Activated CD4-positive, alpha-beta T cell treated with anti-CD3 and anti-CD28 coated beads, Interleukin-2, amount 10 ng/mL, durations not matched to agents 24 days and 14 days (primary cell): Measurements from ENCODE around the gene KAT7. TPM values are rescaled to one million over a fixed set of nuclear protein-coding genes. Genes with fewer than 3 reads are reported as not detected.

ENCODE experiments used
- DNase-seq: peaks from one replicate; pipeline ENCODE4 v3.0.0; 2022
- H3K27ac Mint-ChIP-seq: one replicate; pipeline ENCODE4 v1.8.0; 2022; ENCODE audit warnings: mild to moderate bottlenecking, mixed read lengths
- H3K27me3 Mint-ChIP-seq: one replicate; pipeline ENCODE4 v1.8.0; 2022; ENCODE audit warnings: mixed read lengths
- H3K36me3 Mint-ChIP-seq: one replicate; pipeline ENCODE4 v1.8.0; 2022; ENCODE audit warnings: low read depth, mild to moderate bottlenecking, mixed read lengths
- H3K4me1 Mint-ChIP-seq: one replicate; pipeline ENCODE4 v1.8.0; 2021; ENCODE audit warnings: mixed read lengths
- H3K4me3 Mint-ChIP-seq: one replicate; pipeline ENCODE4 v1.8.0; 2022; ENCODE audit warnings: mild to moderate bottlenecking, moderate library complexity, mixed read lengths
- H3K9me3 Mint-ChIP-seq: one replicate; pipeline ENCODE4 v1.8.0; 2021; ENCODE audit warnings: mixed read lengths
- intact Hi-C: fragments of 100-400 bp; cut with micrococcal nuclease; formaldehyde crosslinking; loops from one replicate; pipeline ENCODE4 v1.15.1; 2023
- total RNA-seq: library from RNA; stranded (reverse); gene quantifications from 2 replicates; pipeline ENCODE4 v1.2.3, GENCODE V29; 2022

Gene KAT7
- total RNA-seq, 1 donor from 2014 or later = 75.2 TPM

DNA sequence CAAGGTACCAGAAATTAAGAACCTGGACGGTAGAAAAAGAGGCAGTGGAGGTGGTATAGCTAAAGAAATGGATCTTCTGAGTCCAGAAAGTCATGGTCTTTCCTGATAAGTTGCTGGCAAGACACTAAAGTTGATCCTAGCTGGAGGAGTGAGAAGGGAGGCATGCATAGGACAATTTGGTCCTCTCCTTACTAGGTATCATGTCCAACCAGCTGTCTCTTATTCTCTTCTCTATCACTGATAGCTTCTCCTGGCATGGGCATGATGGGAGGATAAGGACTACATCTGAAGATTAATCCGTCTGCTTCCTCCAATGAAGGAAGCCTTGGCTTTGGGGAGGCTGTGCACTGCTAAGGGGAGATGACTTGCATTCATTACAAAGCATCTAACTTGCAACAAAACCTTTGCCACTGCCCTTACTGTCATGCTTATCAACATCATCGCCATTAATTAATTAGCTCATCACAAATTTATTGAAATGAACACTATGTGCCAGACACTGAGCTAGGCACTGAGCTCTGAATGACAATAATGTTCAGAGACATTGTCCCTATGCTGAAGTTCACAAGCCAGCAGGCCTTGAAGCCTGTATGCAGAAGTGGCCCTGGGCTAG, 21.5 kb upstream of the KAT7 start:
- Mint-ChIP-seq H3K9me3 (peaks cover 4% of the 10 kb centered on the region), H3K4me1 (peaks cover 23% of the 10 kb centered on the region), H3K27ac (no peak overlapping the region), H3K36me3 (peaks cover 6% of the 10 kb centered on the region), H3K4me3 (no peak overlapping the region), H3K27me3 (peaks cover 35% of the 10 kb centered on the region)
- DNase-seq = no peak
- intact Hi-C loops = no loop called here

GRCh38 chr17:49775546-49776260, 12.8 kb upstream of the KAT7 start:
- Mint-ChIP-seq H3K27me3 (peaks cover 6% of the 10 kb centered on the region), H3K4me3 (no peak overlapping the region), H3K4me1 (peaks cover 3% of the 10 kb centered on the region), H3K27ac (no peak overlapping the region), H3K9me3 (no peaks in the 10 kb centered on the region), H3K36me3 (no peaks in the 10 kb centered on the region)
- no peak for DNase-seq
- intact Hi-C loops = no loop called here

DNA sequence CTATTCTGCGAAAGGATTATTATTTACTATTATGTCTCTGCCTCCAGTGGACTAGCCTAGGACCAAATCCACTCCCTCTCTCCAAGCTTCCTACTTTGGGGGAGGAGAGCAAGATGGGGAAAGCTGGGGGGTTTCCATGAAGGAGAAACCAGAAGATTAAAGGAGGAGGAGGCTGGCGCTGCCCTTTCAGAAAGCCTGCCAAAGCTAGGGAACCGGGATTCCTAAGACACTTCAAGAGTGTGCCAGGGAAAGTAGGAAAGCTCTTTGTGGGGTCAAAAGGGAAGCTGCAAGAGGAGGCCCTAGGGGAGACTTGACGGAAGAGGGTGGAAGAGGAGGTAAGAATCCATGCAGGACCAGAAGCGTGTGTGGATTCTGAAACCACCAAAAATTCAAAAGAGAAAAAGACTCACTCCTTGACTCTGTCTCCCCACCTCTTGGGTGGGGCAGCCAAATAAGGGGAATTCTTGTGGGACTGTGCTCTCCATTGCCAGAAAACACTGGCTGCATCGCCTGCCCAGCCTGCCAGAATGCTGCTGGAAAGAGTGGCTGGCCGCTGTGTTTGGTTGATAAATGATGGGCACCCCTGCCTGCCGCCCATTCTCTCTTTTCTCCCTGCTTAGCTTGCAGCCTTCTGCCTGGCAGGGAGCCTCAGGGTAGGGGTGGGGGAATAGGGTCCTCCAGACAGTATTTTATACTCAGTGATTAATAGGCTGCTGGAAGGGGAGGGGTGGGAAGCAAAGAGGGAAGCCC, 11.8 kb upstream of the KAT7 start:
- Mint-ChIP-seq H3K9me3 (no peaks in the 10 kb centered on the region), H3K4me3 (no peak overlapping the region), H3K36me3 (no peaks in the 10 kb centered on the region), H3K27ac (no peak overlapping the region), H3K27me3 (peaks cover 2% of the 10 kb centered on the region), H3K4me1 (peaks cover 5% of the 10 kb centered on the region)
- DNase-seq = no peak
- intact Hi-C loops = no loop called here

DNA sequence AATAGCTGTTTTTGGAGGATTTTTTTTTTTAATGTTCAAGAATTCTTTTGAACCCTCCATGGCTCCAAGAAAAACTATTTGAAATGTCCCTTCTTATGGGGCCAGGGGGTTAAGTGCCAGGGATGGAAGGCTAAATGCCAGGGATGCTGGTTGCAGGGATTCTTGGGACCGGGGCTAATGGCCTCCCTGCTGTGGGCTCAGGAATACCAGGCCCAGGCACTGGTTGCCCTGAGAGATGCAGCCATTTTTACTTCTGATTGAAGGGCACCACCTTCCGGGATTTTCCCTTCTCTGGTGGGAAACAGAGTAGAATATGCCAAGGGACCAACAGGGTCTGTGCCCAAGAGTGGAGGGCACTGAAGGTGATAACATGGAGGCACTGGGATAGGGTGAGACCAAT, 10.9 kb upstream of the KAT7 start:
- DNase-seq = no peak
- Mint-ChIP-seq H3K27me3 (no peaks in the 10 kb centered on the region), H3K9me3 (no peaks in the 10 kb centered on the region), H3K36me3 (no peaks in the 10 kb centered on the region), H3K4me3 (no peak overlapping the region), H3K4me1 (peaks cover 5% of the 10 kb centered on the region), H3K27ac (no peak overlapping the region)
- intact Hi-C loops = no loop called here

GRCh38 chr17:49779156-49779738, 9.2 kb upstream of the KAT7 start:
- H3K27ac Mint-ChIP-seq = no peak overlapping the region
- no peaks in the 10 kb centered on the region for H3K36me3 Mint-ChIP-seq
- intact Hi-C loops = loop anchor here (2.0 kb wide), 1 partner anchor 210 kb away; no protein-coding TSS in a partner anchor
- H3K4me1 Mint-ChIP-seq = peaks cover 5% of the 10 kb centered on the region
- no peak for DNase-seq
- peaks cover 4% of the 10 kb centered on the region for H3K27me3 Mint-ChIP-seq
- H3K4me3 Mint-ChIP-seq = no peak overlapping the region
- H3K9me3 Mint-ChIP-seq = no peaks in the 10 kb centered on the region

DNA sequence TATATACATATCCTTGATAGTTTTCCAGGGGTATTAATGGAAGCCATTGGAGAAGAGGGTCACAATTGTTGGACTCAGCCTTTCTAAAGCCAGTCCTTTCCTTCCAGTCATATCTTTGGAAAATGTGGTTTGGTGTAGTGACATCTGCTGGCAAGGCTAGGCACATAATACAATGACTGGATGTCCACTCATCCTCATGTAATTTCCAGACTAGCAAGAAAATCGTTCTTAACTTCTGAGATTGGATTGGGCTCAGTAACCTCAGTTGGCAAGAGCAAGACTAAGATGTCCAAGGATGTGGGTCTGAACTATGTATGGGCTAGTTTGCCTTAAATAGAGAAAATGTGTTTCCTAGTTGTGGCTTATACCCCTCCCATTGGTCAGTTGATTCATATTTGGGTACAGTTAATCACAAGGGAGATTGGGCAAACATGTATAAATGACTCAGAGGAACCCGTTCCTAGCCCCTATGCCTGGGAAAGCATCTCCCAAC, 8.7 kb upstream of the KAT7 start:
- Mint-ChIP-seq H3K36me3 (no peaks in the 10 kb centered on the region), H3K9me3 (no peaks in the 10 kb centered on the region)
- DNase-seq = peak; percentile 74

GRCh38 chr17:49783071-49783715, 5.3 kb upstream of the KAT7 start:
- no peak overlapping the region for H3K4me3 Mint-ChIP-seq
- intact Hi-C loops = no loop called here
- peaks cover 4% of the 10 kb centered on the region for H3K36me3 Mint-ChIP-seq
- H3K27me3 Mint-ChIP-seq = peaks cover 4% of the 10 kb centered on the region
- peaks cover 13% of the 10 kb centered on the region for H3K4me1 Mint-ChIP-seq
- H3K27ac Mint-ChIP-seq = no peak overlapping the region
- peaks cover 4% of the 10 kb centered on the region for H3K9me3 Mint-ChIP-seq
- no peak for DNase-seq

More for the DNA sequence above, 8.7 kb upstream of the KAT7 start:
- intact Hi-C loops = loop anchor here (2.0 kb wide), 1 partner anchor 211 kb away; no protein-coding TSS in a partner anchor
- Mint-ChIP-seq H3K27ac (peak overlapping the region; percentile 47), H3K4me3 (no peak overlapping the region), H3K4me1 (peaks cover 5% of the 10 kb centered on the region), H3K27me3 (peaks cover 4% of the 10 kb centered on the region)

GRCh38 chr17:49783791-49784190, 4.7 kb upstream of the KAT7 start:
- Mint-ChIP-seq H3K36me3 (peaks cover 5% of the 10 kb centered on the region), H3K27me3 (peaks cover 4% of the 10 kb centered on the region), H3K9me3 (peaks cover 4% of the 10 kb centered on the region), H3K4me1 (peaks cover 15% of the 10 kb centered on the region), H3K4me3 (no peak overlapping the region), H3K27ac (no peak overlapping the region)
- intact Hi-C loops = no loop called here
- DNase-seq = no peak

GRCh38 chr17:49784636-49785035, 3.8 kb upstream of the KAT7 start:
- H3K27me3 Mint-ChIP-seq = peaks cover 4% of the 10 kb centered on the region
- intact Hi-C loops = no loop called here
- no peak overlapping the region for H3K27ac Mint-ChIP-seq
- peaks cover 10% of the 10 kb centered on the region for H3K36me3 Mint-ChIP-seq
- H3K9me3 Mint-ChIP-seq = peaks cover 4% of the 10 kb centered on the region
- H3K4me1 Mint-ChIP-seq = peaks cover 20% of the 10 kb centered on the region
- H3K4me3 Mint-ChIP-seq = no peak overlapping the region
- no peak for DNase-seq

DNA sequence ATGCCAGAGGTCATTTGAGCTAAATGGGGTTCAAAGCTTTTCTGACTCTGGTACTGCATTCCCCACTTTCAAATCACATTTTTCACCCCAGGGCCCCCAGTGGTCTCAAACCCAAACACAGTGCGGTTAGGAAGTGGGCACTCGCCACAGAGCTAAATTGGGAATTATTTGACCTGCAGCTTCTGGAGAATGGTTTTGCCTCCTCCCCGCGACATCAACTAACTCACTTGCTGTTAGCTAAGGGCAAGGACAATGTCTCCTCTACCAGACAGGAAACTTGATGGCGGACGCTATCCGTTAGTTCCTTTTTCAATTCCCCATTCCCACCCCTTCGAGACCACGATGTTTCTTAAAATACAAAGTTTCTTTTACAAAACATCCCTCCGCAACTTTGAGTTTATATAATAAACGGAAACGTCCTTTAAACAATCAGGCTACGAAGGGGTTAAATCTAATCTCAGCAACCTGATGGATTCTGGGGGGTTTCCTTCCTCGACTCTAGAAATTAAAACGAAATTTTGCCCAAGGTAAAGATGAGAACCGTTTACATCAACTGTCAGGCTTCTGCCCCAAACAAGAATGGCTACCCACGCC, 500 bp upstream of the KAT7 start:
- Mint-ChIP-seq H3K27ac (peak overlapping the region; percentile 93), H3K4me3 (peak overlapping the region; percentile 89), H3K36me3 (peaks cover 37% of the 10 kb centered on the region), H3K27me3 (peaks cover 2% of the 10 kb centered on the region), H3K4me1 (peaks cover 32% of the 10 kb centered on the region), H3K9me3 (peaks cover 4% of the 10 kb centered on the region)
- peak; percentile 75 for DNase-seq
- intact Hi-C loops = loop anchor here (1.0 to 2.0 kb wide), 6 partner anchors 39 to 595 kb away; no protein-coding TSS in a partner anchor

- Mint-ChIP-seq H3K4me1 (peaks cover 36% of the 10 kb centered on the region), H3K27ac (peak overlapping the region; percentile 93), H3K9me3 (peaks cover 4% of the 10 kb centered on the region), H3K27me3 (no peaks in the 10 kb centered on the region), H3K4me3 (peak overlapping the region; percentile 89), H3K36me3 (peaks cover 48% of the 10 kb centered on the region)
- no peak for DNase-seq
- intact Hi-C loops = loop anchor here (1.0 to 2.0 kb wide), 6 partner anchors 25 to 596 kb away; partner anchors contain the start of genes FAM117A and PHB1
Observed at GRCh38 chr17:49789243-49789578, 730 bp downstream of the KAT7 start.

GRCh38 chr17:49793309-49793708, 4.8 kb downstream of the KAT7 start:
- no peak overlapping the region for H3K27ac Mint-ChIP-seq
- no peak overlapping the region for H3K4me3 Mint-ChIP-seq
- H3K9me3 Mint-ChIP-seq = no peaks in the 10 kb centered on the region
- intact Hi-C loops = no loop called here
- no peaks in the 10 kb centered on the region for H3K27me3 Mint-ChIP-seq
- no peak for DNase-seq
- H3K36me3 Mint-ChIP-seq = peaks cover 69% of the 10 kb centered on the region
- H3K4me1 Mint-ChIP-seq = peaks cover 46% of the 10 kb centered on the region

- no peak for DNase-seq
- Mint-ChIP-seq H3K4me3 (no peak overlapping the region), H3K36me3 (peaks cover 74% of the 10 kb centered on the region)
Observed at GRCh38 chr17:49795372-49795771, 6.9 kb downstream of the KAT7 start.

More at GRCh38 chr17:49795372-49795771, 6.9 kb downstream of the KAT7 start:
- Mint-ChIP-seq H3K4me1 (peaks cover 38% of the 10 kb centered on the region), H3K27me3 (no peaks in the 10 kb centered on the region), H3K27ac (peak overlapping the region; percentile 70), H3K9me3 (no peaks in the 10 kb centered on the region)
- intact Hi-C loops = no loop called here
